ENCODE data around the gene BBIP1.
"Not testable (repeated sequence)": the region's sequence is repeated elsewhere in the genome, so short reads cannot be mapped to it uniquely, and the experiment has no call there.

BBIP1 gene

DNA sequence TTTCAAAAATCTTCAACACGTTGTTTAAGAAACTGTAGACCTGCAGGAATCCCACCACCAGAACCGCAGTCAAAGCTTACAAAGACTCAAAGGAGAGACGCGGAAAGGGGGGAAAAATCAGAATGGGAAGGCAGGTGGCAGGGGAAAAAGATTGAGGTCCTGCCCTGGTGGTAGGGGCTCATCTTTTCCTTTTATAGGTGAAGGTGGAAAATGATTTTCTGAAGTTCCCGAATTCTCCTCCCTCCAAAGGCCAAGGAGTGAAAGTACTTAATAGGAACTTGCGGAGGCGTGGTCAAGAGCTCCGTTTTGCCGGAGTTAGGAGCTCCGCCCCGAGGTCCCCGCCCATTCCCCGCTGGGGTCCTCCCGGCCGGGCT is 724 bp downstream of the BBIP1 start:
- H3K36me3 ChIP-seq (ENCODE audit: control insufficient read depth, insufficient read depth, low read length): no peaks in the 10 kb centered on the region
- H3K9me3 ChIP-seq (ENCODE audit: control insufficient read depth, low read length): no peaks in the 10 kb centered on the region
- H3K4me3 ChIP-seq (ENCODE audit: low read length): peak overlapping the region; percentile 98
- H3K9ac ChIP-seq (ENCODE audit: low read length): peak overlapping the region; percentile 92
- H3K27me3 ChIP-seq (ENCODE audit: control insufficient read depth, insufficient read depth, low read length): no peaks in the 10 kb centered on the region
- H3K4me1 ChIP-seq (ENCODE audit: control insufficient read depth, insufficient read depth, low read length): no peaks in the 10 kb centered on the region

DNA sequence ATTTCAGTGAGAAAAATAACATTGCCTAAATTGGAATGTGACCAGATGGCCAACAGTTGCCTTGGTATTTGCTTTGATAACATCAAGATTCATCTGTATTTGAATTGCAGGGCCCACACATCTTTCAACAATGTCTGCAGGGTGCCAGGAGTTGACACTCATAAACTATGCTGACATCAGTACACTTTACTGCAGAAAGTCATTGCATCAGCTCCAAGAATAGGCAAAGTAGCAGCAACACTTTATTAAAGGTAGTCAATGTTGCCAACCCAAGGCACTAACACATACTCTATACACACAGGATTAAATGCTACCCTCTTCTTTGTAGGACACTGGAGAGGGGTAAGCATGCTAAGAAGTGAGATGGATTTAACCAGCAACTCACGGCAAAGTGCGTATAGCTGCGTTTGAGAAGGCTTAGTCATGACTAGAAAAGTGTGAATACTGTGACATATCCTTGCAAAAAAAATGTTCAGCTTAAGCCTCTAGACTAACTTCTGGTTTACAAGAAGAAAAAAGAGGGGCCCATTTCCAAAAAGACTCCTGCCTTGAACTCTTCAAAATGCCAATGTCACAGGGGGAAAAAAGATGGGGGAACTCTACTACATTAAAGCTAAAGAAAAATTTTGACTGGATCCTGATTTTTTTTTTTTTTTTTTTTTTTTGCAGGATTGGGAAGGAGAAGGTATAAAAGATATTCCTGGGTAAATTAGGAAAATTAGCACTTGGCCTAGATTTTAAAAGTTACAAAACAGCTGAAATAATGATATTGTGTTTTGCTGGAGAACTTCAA is 2.2 kb downstream of the BBIP1 start:
- Histone ChIP-seq H3K4me3 (ENCODE audit: low read length) (no peak overlapping the region), H3K4me1 (ENCODE audit: control insufficient read depth, insufficient read depth, low read length) (no peaks in the 10 kb centered on the region), H3K9me3 (ENCODE audit: control insufficient read depth, low read length) (no peaks in the 10 kb centered on the region), H3K27me3 (ENCODE audit: control insufficient read depth, insufficient read depth, low read length) (no peaks in the 10 kb centered on the region), H3K36me3 (ENCODE audit: control insufficient read depth, insufficient read depth, low read length) (no peaks in the 10 kb centered on the region), H3K9ac (ENCODE audit: low read length) (no peak overlapping the region)

DNA sequence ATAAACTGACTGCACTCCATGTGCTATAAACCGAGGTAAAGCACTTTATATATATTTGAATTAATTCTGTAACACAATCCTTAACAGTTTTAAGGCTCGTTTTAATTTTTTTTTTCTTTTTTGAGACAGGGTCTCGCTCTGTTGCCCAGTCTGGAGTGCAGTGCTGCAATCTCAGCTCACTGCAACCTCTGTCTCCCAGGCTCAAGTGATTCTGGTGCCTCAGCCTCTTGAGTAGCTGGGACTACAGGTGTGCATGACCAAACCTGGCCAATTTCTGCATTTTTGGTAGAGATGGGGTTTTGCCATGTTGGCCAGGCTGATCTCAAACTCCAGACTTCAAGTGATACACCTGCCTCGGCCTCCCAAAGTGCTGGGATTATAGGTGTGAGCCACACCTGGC is 3.4 kb downstream of the BBIP1 start:
- H3K9ac ChIP-seq (ENCODE audit: low read length); H3K4me3 ChIP-seq (ENCODE audit: low read length); H3K9me3 ChIP-seq (ENCODE audit: control insufficient read depth, low read length); H3K36me3 ChIP-seq (ENCODE audit: control insufficient read depth, insufficient read depth, low read length); H3K27me3 ChIP-seq (ENCODE audit: control insufficient read depth, insufficient read depth, low read length); H3K4me1 ChIP-seq (ENCODE audit: control insufficient read depth, insufficient read depth, low read length): not testable (repeated sequence)

DNA sequence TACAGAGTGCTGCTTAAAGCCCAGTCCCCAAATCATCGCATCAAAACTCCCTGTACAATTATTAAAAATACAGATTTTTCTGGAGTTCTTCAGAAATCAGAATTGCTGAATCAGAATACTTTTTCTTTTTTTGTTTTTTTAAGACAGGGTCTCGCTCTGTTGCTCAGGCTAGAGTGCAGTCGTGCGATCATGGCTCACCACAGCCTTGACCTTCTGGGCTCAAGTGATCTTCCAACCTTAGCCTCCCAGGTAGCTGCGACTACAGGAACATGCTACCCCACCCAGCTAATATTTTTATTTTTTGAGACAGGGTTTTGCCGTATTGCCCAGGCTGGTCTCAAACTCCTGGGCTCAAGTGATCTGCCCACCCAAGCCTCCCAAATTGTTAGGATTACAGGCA is 3.9 kb downstream of the BBIP1 start:
- H3K36me3 ChIP-seq (ENCODE audit: control insufficient read depth, insufficient read depth, low read length): no peaks in the 10 kb centered on the region
- H3K9me3 ChIP-seq (ENCODE audit: control insufficient read depth, low read length): no peaks in the 10 kb centered on the region
- H3K27me3 ChIP-seq (ENCODE audit: control insufficient read depth, insufficient read depth, low read length): no peaks in the 10 kb centered on the region
- no peak overlapping the region for H3K4me3 ChIP-seq (ENCODE audit: low read length)
- no peaks in the 10 kb centered on the region for H3K4me1 ChIP-seq (ENCODE audit: control insufficient read depth, insufficient read depth, low read length)
- H3K9ac ChIP-seq (ENCODE audit: low read length): no peak overlapping the region

DNA sequence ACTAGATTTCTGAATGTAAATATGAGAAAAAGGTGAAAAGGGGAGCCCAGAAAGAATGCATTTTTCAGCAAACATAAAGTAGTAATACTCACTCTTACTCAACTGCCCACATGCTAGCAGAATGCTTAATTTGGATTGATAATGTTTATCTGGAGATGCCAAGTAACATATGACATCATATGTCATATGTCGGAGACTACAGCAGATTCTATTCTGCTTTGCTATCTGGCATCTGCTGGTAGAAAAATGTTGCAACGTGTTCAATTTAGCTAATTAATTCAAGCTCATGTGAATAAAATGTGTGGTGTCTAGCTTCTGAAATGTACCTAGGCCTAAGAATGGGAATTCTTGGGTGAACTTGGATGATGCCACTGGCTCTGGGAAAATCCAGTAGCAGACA is 4.5 kb downstream of the BBIP1 start:
- H3K27me3 ChIP-seq (ENCODE audit: control insufficient read depth, insufficient read depth, low read length): no peaks in the 10 kb centered on the region
- H3K9ac ChIP-seq (ENCODE audit: low read length): no peak overlapping the region
- H3K9me3 ChIP-seq (ENCODE audit: control insufficient read depth, low read length): no peaks in the 10 kb centered on the region
- no peaks in the 10 kb centered on the region for H3K36me3 ChIP-seq (ENCODE audit: control insufficient read depth, insufficient read depth, low read length)
- no peaks in the 10 kb centered on the region for H3K4me1 ChIP-seq (ENCODE audit: control insufficient read depth, insufficient read depth, low read length)
- no peak overlapping the region for H3K4me3 ChIP-seq (ENCODE audit: low read length)

DNA sequence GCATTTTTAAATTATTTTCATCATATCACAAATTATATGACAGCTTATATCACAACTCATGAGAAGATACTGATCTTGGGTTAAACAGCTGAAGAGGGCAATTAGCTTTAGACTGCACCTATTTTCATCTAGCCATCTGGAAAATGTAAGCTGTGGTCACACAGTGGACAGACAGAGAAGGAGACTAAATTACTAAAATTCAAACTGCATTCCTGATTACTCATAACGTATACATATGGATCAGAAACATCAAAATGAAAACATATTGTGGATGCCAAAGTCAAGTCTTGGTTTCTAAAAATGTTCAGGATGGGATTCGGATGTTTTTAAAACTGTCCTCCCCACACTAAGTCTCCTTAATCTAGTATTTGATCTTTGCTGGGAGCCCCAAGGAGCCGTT is 6.6 kb downstream of the BBIP1 start:
- Histone ChIP-seq H3K9ac (ENCODE audit: low read length) (no peak overlapping the region), H3K9me3 (ENCODE audit: control insufficient read depth, low read length) (no peaks in the 10 kb centered on the region), H3K27me3 (ENCODE audit: control insufficient read depth, insufficient read depth, low read length) (no peaks in the 10 kb centered on the region), H3K4me1 (ENCODE audit: control insufficient read depth, insufficient read depth, low read length) (no peaks in the 10 kb centered on the region), H3K36me3 (ENCODE audit: control insufficient read depth, insufficient read depth, low read length) (no peaks in the 10 kb centered on the region), H3K4me3 (ENCODE audit: low read length) (no peak overlapping the region)

DNA sequence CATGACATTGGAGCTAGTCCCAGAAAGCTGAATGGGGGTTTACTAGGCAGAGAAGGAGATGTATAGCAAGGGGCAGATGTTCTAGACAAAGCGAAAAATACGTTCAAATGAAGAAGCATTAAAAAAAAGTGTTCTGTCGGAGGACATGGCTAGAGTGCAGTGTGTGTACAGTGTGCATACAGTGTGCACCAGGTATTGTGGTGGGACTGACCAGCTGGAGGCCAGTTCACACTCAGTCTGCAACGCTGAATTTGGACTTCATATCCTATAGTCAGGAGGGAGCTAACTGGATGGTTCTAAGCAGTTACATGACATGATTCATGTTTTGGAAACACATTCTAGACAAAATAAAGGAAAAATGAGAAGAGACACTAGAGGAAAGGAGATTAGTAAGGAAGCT is 8.8 kb downstream of the BBIP1 start:
- no peak overlapping the region for H3K4me3 ChIP-seq (ENCODE audit: low read length)

DNA sequence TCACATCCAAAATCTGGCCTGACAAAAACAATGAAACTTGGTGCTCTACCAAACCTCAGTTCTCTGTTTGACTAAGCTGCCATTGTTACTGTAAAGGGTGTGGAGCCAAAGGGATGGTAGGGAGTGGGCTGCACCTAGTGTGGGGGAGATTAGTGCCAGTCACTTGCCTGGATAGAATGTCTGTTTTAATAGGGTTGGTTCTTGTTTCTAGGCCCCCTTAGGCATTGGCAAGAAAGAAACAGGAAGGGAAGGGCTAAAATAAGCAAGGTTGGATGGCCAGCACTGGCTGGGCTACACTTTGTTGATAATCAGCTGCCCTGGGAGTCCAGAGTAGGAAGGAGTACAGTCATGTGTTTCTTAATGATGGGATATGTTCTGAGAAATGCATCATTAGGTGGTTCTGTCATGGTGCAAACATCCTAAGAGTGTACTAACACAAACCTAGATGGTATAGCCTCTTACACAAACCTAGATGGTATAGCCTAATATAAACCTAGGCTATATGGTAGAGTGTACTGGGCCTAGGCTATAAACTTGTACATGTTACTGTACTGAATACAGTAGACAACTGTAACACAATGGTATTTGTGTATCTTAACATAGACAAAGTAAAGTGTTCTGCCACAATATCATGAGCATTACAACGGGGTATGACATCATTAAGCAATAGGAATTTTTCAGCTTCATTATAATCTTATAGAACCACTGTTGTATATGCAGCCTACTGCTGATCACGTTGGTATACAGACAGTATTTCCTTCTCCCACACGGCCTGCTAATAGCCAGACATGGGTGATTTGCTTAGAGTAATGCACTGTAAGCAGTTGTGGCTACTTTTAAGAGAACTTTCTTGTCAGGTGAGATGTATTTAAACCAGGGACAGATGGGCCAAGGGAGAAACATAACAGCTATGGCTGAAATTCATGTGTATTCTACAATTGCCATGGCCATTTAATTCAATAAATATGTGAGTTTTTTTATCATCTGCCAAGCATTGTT is 15.4 kb downstream of the BBIP1 start:
- H3K36me3 ChIP-seq (ENCODE audit: control insufficient read depth, insufficient read depth, low read length): no peaks in the 10 kb centered on the region
- H3K9ac ChIP-seq (ENCODE audit: low read length): no peak overlapping the region
- H3K4me3 ChIP-seq (ENCODE audit: low read length): no peak overlapping the region
- H3K27me3 ChIP-seq (ENCODE audit: control insufficient read depth, insufficient read depth, low read length): no peaks in the 10 kb centered on the region
- H3K4me1 ChIP-seq (ENCODE audit: control insufficient read depth, insufficient read depth, low read length): no peaks in the 10 kb centered on the region
- no peaks in the 10 kb centered on the region for H3K9me3 ChIP-seq (ENCODE audit: control insufficient read depth, low read length)

More for the DNA sequence above, 8.8 kb downstream of the BBIP1 start:
- no peaks in the 10 kb centered on the region for H3K9me3 ChIP-seq (ENCODE audit: control insufficient read depth, low read length)
- H3K9ac ChIP-seq (ENCODE audit: low read length): no peak overlapping the region
- H3K27me3 ChIP-seq (ENCODE audit: control insufficient read depth, insufficient read depth, low read length): no peaks in the 10 kb centered on the region
- H3K4me1 ChIP-seq (ENCODE audit: control insufficient read depth, insufficient read depth, low read length): no peaks in the 10 kb centered on the region
- no peaks in the 10 kb centered on the region for H3K36me3 ChIP-seq (ENCODE audit: control insufficient read depth, insufficient read depth, low read length)

DNA sequence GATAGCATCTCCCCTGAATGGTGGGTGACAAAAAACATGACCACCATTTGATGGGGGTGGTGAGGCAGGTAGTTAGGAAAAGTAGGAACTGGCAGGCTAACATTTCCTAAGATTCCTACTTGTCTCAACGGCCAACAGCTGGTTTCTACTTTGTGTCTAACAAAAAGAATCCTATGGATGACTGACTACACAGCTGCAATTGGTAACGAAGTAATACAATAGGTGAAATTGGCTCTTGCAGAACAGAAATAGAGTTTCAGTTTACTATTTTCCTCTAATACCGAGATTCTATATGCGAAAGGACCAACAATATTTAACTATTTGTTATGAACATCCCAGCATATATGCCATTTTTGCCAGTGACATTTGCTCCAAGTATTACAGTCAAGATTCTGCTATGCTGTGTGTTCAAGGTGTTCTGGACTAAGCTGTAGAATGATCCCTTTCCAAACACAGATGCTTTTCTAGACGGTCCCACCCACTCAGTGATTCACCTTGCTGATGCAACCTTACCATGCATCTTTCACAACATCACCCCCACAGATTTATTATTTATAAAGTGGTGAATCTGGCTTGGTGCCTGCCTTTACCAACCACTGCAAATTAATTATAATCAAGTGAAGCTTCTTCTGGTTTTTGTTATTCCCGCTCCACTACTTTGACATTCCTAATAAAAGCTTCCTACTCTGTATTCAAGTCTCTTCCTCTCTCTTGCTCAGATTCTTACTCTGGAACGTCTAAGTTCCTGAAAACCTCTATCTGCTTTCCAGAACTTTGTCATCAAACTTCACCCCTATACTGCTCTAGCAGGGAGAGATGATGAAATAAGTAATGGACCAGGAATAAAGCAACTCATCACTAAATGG is 16.8 kb downstream of the BBIP1 start:
- Histone ChIP-seq H3K4me3 (ENCODE audit: low read length) (no peak overlapping the region), H3K9me3 (ENCODE audit: control insufficient read depth, low read length) (no peaks in the 10 kb centered on the region), H3K27me3 (ENCODE audit: control insufficient read depth, insufficient read depth, low read length) (no peaks in the 10 kb centered on the region), H3K36me3 (ENCODE audit: control insufficient read depth, insufficient read depth, low read length) (no peaks in the 10 kb centered on the region), H3K4me1 (ENCODE audit: control insufficient read depth, insufficient read depth, low read length) (no peaks in the 10 kb centered on the region), H3K9ac (ENCODE audit: low read length) (no peak overlapping the region)

DNA sequence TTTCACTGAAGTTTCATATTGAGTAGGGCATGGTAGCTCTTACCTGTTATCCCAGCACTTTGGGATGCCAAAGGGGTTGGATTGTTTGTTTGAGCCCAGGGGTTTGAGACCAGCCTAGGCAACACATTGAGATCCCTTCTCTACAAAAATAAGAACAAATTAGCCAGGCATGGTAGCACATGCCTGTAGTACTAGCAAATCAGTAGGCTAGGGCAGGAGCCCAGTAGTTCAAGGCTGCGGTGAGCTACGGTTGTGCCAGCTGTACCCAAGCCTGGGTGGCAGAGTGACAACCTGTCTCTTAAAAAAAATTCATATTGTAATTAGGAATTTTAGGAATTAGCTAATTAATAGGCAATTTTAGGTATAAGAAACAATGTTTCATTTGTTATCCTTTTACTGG is 18.0 kb downstream of the BBIP1 start:
- no peak overlapping the region for H3K9ac ChIP-seq (ENCODE audit: low read length)
- H3K36me3 ChIP-seq (ENCODE audit: control insufficient read depth, insufficient read depth, low read length): no peaks in the 10 kb centered on the region
- H3K9me3 ChIP-seq (ENCODE audit: control insufficient read depth, low read length): no peaks in the 10 kb centered on the region
- no peaks in the 10 kb centered on the region for H3K27me3 ChIP-seq (ENCODE audit: control insufficient read depth, insufficient read depth, low read length)
- H3K4me1 ChIP-seq (ENCODE audit: control insufficient read depth, insufficient read depth, low read length): no peaks in the 10 kb centered on the region
- no peak overlapping the region for H3K4me3 ChIP-seq (ENCODE audit: low read length)

DNA sequence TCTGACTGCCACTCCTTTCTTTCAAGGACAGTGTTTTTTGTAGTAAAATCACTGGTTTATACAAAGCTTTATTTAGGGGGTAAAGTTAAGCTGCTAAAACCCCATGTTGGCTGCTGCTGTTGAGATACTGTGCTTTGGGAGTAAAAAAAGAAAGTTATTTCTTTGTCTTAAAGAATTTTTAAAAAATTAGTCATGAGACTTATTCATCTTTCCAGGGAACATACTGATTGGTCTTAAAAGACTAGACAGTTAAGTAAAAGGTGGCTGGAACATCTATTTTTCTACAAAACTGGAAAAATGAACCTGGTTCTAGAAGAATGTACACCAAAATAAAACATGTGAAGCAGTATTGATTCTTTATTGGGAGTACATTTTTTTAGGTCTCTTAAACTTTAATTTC is 20.6 kb downstream of the BBIP1 start:
- no peaks in the 10 kb centered on the region for H3K27me3 ChIP-seq (ENCODE audit: control insufficient read depth, insufficient read depth, low read length)
- H3K4me3 ChIP-seq (ENCODE audit: low read length): no peak overlapping the region
- H3K4me1 ChIP-seq (ENCODE audit: control insufficient read depth, insufficient read depth, low read length): peaks cover 5% of the 10 kb centered on the region
- peaks cover 7% of the 10 kb centered on the region for H3K36me3 ChIP-seq (ENCODE audit: control insufficient read depth, insufficient read depth, low read length)
- H3K9me3 ChIP-seq (ENCODE audit: control insufficient read depth, low read length): no peaks in the 10 kb centered on the region
- no peak overlapping the region for H3K9ac ChIP-seq (ENCODE audit: low read length)
